GM10847 (cell line): ENCODE data around the gene LRMDA.

Experiments
- POLR2A ChIP-seq: IDR thresholded peaks from 2 replicates; pipeline ENCODE4 v1.6.1; 2011; ENCODE audit not compliant: insufficient read length; ENCODE audit errors: extremely low read depth

The LRMDA gene

GRCh38 chr10:75492173-75492925 lies 60.9 kb downstream of the LRMDA start:
- no peak for TF ChIP-seq POLR2A

GRCh38 chr10:75493464-75493863 lies 62.0 kb downstream of the LRMDA start:
- no peak for TF ChIP-seq POLR2A

GRCh38 chr10:75495434-75496190 lies 64.2 kb downstream of the LRMDA start:
- TF ChIP-seq POLR2A, result no peak

- no peak for TF ChIP-seq POLR2A
These were observed 64.8 kb downstream of the LRMDA start for GRCh38 chr10:75496191-75496567.

GRCh38 chr10:75497997-75498883 lies 66.8 kb downstream of the LRMDA start:
- no peak for TF ChIP-seq POLR2A

GRCh38 chr10:75498884-75499350 lies 67.5 kb downstream of the LRMDA start:
- no peak for TF ChIP-seq POLR2A

- TF ChIP-seq POLR2A, result no peak
These were observed 68.2 kb downstream of the LRMDA start for GRCh38 chr10:75499556-75500160.

- no peak for TF ChIP-seq POLR2A
These were observed 71.0 kb downstream of the LRMDA start for GRCh38 chr10:75502389-75502788.

- TF ChIP-seq POLR2A, result no peak
These were observed 71.4 kb downstream of the LRMDA start for GRCh38 chr10:75502838-75503237.

GRCh38 chr10:75505293-75505692 lies 73.9 kb downstream of the LRMDA start:
- TF ChIP-seq POLR2A, result no peak

- no peak for TF ChIP-seq POLR2A
These were observed 74.5 kb downstream of the LRMDA start for GRCh38 chr10:75505840-75506506.

- TF ChIP-seq POLR2A, result no peak
These were observed 75.5 kb downstream of the LRMDA start for GRCh38 chr10:75506930-75507329.

- TF ChIP-seq POLR2A, result no peak
These were observed 76.0 kb downstream of the LRMDA start for GRCh38 chr10:75507469-75507868.

- TF ChIP-seq POLR2A, result no peak
These were observed 76.9 kb downstream of the LRMDA start for GRCh38 chr10:75508239-75508813.

GRCh38 chr10:75508814-75509306 lies 77.4 kb downstream of the LRMDA start:
- TF ChIP-seq POLR2A, result no peak
